Measurements from ENCODE around the gene INTS6L.
"Not testable (repeated sequence)": the region's sequence is repeated elsewhere in the genome, so short reads cannot be mapped to it uniquely, and the experiment has no call there.

INTS6L gene

GRCh38 chrX:135522878-135523693 is 2.6 kb downstream of the INTS6L start:
- DNase-seq (ENCODE audit: low spot score): no peak

- DNase-seq (ENCODE audit: low spot score): no peak
Observed at GRCh38 chrX:135528254-135528653, 7.8 kb downstream of the INTS6L start.

DNA sequence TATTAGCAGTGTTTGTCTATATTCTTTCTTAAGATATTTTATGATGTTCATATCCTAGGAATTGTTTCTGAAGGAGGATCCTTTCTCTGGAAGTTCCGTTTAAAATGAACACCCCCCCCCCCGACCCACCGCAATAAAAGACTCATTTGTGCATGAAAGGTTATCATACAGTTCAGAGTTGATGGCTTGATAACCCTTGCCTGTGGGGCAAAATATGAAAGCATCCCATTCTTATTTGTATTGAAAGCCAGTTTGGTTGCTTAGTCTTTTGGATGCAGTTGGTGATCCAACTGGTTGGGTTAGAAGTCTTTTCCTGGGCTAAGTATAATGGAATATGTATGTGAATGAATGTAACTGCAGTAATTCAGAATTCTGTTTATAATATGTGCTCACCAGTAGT is 8.3 kb downstream of the INTS6L start:
- DNase-seq (ENCODE audit: low spot score): no peak

- DNase-seq (ENCODE audit: low spot score): no peak
Observed at GRCh38 chrX:135530097-135530496, 9.6 kb downstream of the INTS6L start.

DNA sequence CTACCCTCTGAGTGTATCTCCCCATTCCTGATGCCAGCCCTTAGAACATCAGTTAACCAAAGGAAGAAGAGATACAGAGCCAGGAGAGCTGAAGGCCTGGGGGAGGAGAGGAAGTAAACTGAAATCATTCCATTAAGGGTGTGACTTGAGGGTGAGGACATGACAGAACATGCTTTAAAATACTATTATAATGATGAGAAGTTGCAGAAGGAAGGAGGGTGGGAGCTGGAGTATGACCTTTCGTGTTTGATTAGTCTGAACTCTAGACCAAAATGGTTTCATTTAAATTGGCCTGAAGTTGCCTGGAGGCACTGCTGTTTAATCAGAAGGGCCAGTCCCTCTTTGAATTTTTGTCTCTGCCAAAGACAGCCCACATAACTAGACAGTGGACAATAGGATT is 11.4 kb downstream of the INTS6L start:
- no peak for DNase-seq (ENCODE audit: low spot score)

GRCh38 chrX:135535077-135535940 is 14.8 kb downstream of the INTS6L start:
- no peak for DNase-seq (ENCODE audit: low spot score)

- no peak for DNase-seq (ENCODE audit: low spot score)
Observed at GRCh38 chrX:135536877-135537276, 16.4 kb downstream of the INTS6L start.

- no peak for DNase-seq (ENCODE audit: low spot score)
Observed at GRCh38 chrX:135541351-135541750, 20.9 kb downstream of the INTS6L start.

- no peak for DNase-seq (ENCODE audit: low spot score)
Observed at GRCh38 chrX:135543172-135543571, 22.7 kb downstream of the INTS6L start.

DNA sequence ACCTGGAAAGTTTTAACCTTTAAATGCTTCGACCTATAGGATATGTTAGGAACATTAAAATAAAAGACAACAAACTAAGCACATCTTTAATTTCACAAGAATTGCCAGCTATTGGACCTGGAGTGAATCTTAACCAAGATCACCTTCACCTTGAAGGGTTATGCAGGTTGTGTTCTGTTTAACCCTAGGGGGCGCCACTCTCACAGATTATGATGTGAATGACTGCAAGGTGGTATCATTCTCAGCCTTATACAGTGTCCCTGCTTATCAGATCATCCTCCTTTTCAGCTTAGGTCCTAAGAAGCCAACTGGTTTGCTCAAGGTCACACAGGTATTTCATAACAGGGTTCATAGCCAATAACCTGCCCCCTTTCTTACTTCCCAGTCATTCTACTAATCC is 23.5 kb downstream of the INTS6L start:
- no peak for DNase-seq (ENCODE audit: low spot score)

GRCh38 chrX:135544338-135544948 is 24.0 kb downstream of the INTS6L start:
- DNase-seq (ENCODE audit: low spot score): no peak

DNA sequence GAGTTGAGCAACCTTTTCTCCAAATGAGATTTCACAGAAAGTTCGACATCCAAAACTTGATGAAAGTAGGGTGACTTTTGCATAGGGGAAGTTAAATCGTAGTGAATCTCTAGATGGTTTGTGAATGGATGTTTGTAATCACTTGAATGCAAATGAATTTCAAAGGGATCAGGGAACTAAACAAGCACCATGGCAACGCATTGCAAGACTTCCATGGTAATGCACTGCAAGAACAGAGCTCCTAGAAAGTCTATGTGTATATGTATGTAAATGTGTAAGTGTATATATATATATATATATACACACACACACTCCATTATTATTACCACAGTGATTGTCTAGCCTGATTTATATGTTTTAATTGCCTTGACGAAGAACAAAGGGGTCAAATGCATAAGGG is 27.3 kb downstream of the INTS6L start:
- no peak for DNase-seq (ENCODE audit: low spot score)

DNA sequence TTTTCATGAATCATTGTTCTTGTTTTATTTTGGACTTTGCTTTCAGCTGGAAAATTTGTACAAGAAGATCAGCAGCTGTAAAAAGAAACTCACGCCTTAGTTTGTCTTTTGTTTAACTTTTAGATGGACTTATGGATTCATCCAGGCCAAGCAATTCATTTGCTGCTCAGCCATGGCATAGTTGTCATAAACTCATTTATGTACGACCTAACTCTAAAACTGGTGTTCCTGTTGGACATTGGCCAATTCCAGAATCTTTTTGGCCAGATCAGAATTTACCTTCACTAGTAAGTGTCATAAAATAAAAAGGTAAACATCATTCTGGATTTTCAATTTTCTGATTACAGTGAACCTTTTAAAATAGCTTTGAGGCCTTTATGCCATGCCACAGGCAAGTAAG is 29.1 kb downstream of the INTS6L start:
- no peak for DNase-seq (ENCODE audit: low spot score)

- no peak for DNase-seq (ENCODE audit: low spot score)
Observed at GRCh38 chrX:135556055-135556454, 35.6 kb downstream of the INTS6L start.

GRCh38 chrX:135557344-135557743 is 36.9 kb downstream of the INTS6L start:
- no peak for DNase-seq (ENCODE audit: low spot score)

DNA sequence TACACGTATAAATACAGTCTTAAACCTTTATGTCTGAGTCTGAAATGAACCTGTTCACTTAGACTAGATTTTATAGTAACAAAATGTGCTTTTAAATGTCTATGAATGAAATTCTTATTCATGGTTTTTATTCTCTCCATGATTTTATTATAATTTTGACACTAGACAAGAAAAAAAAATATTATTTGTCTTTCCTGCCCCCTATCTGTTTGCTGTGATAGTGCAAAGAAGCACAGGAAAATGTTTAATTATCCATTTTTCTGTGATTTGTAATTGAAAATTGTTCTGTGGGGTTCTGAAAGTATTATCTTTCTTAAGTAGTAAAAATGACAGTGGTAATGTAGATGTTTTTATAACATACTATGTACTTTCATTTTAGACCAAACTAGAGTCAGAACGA is 52.0 kb downstream of the INTS6L start:
- DNase-seq (ENCODE audit: low spot score): no peak

DNA sequence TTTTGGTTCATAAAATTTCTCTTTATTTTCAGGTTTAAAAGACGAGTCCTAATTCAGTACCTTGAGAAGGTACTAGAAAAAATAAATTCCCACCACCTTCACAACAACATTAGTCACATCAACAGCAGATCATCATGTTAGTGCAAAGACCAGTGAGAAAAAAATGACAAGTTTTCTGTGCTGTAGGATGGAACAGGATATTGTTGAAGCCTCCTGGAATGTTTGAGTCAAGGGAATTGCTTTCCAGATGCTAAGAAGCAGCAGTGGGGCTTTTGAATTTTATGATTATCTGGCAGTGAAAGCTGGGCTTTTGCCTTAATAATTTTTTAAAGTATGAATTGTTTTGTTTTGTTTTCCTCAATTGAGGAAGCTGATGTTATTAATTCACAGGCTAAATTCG is 61.0 kb downstream of the INTS6L start:
- DNase-seq (ENCODE audit: low spot score): no peak

DNA sequence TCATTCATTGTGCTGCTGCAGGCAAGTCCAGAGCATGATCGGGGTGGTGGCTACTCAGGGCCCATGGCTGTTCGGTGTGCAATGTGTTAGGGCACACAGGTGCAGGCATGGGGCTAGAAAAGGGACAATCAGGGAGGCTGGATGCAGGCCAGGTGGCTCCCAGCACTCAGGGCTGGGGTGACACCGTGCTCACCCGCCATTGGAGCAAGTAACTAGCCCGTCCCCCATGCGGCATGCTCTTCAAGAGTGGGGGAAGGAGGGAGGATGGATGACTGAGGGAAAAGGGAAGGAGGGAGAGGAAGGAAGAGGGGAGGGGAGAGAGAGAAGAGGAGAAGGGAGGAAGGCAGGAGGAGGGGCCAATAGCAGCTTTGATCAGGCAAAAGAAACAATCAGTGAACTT is 64.7 kb downstream of the INTS6L start:
- no peak for DNase-seq (ENCODE audit: low spot score)

DNA sequence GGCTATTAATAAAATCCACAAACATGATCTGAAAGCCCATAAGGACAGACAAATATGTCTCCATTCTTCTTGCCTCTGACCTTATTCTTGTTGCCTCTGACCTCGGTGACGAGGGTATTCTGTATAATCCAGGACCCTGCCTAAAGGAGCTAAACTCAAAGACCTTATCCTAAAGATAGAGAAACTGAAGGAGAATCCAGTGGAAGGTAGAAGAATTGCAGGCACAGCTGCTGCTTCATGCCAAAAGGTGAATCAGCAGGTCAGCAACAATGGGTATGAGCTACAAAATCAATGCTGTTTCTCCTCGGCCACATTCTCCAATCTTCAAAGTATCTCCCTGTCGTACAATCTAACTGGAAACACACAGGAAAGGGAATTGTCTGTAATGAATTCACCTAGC is 71.4 kb downstream of the INTS6L start:
- DNase-seq (ENCODE audit: low spot score): no peak

DNA sequence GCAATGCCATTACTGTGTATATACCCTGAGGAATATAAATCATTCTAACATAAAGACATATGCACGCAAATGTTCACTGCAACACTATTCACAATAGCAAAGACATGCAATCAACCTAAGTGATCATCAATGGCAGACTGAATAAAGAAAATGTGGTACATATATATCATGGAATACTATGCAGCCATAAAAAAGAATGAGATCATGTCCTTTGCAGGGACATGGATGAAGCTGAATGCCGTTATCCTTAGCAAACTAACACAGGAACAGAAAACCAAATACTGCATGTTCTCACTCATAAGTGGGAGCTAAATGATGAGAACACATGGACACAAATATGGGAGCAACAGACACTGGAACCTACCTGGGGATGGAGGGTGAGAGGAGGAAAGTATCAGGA is 73.6 kb downstream of the INTS6L start:
- DNase-seq (ENCODE audit: low spot score): not testable (repeated sequence)

DNA sequence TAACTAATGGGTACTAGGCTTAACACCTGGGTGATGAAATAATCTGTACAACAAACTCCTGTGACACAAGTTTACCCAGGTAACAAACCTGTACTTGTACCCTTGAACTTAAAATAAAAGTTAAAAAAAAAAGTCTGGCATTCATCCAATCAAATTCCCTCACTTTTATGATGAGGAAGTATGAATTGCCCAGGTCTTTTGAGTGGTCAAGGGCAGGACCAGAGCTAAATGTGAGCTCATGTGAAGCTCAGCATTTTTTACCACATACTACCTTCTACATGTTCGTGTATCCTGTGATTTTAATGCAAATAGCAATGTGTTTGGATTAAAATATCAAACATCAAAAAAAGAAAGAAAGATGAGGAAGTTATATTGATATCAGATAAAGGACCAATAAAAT is 74.0 kb downstream of the INTS6L start:
- not testable (repeated sequence) for DNase-seq (ENCODE audit: low spot score)

- no peak for DNase-seq (ENCODE audit: low spot score)
Observed at GRCh38 chrX:135595543-135595942, 75.1 kb downstream of the INTS6L start.

GRCh38 chrX:135596495-135596894 is 76.0 kb downstream of the INTS6L start:
- no peak for DNase-seq (ENCODE audit: low spot score)
